RCC 7860 (cell line): ENCODE measurements around the gene ITPRID1.
"Not testable (repeated sequence)": the region's sequence is repeated elsewhere in the genome, so short reads cannot be mapped to it uniquely, and the experiment has no call there.

ENCODE experiments used
- DNase-seq: peaks from one replicate; pipeline ENCODE4 v3.0.0-alpha.2; 2015; ENCODE audit warnings: low spot score
- FAIRE-seq: peaks from 2 replicates; lab custom pipeline; 2012; peaks lifted over from hg19 to GRCh38; lab: Jason Lieb, UNC

ITPRID1 gene

DNA sequence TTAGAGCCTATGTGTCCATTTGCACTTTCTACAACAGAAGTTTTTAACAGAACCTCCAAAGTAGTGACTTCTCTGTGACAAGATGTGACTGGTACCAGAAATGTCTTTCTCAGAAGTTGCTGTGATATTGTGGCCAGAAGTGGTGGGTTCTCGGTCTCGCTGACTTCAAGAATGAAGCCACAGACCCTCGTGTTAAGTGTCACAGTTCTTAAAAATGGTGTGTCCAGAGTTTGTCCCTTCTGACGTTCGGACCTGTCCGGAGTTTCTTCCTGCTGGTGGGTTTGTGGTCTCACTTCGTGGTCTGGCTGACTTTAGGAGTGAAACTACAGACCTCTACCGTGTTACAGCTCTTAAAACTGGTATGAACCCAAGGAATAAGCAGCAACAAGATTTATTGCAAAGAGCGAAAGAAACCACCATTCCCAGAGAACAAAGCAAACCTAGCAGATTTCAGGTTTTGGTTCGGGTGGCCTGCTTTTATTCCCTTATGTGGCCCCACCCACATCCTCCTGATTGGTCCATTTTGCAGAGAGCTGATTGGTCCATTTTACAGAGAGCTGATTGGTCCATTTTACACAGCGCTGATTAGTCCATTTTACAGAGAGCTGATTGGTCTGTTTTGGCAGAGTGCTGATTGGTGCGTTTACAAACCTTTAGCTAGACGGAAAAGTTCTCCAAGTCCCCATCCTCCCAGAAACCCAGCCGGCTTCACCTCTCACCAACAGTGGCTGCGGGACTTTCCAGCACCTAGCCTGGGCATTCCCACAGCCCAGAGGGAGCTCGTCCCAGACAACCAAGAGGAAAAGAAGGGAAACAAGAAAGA, 3.0 kb downstream of the ITPRID1 start:
- FAIRE-seq, result no peak
- DNase-seq, result no peak

DNA sequence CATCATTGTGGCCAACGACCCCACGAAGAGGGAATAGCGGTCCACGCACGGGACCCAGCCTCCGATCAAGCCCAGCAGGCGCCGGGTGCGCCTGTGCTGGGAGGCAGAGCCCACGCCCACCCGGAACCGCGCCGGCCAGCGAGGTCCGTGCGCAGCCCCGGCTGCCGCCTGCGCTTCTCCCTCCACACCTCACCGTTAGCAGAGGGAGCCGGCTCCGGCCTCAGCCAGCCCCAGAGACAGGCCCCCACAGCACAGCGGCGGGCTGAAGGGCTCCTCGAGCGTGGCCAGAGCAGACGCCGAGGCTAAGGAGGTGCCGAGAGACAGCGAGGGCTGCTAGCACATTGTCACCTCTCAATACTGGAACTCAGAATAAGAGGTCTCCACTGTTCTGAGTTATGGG, 3.6 kb downstream of the ITPRID1 start:
- FAIRE-seq, result no peak
- no peak for DNase-seq

DNA sequence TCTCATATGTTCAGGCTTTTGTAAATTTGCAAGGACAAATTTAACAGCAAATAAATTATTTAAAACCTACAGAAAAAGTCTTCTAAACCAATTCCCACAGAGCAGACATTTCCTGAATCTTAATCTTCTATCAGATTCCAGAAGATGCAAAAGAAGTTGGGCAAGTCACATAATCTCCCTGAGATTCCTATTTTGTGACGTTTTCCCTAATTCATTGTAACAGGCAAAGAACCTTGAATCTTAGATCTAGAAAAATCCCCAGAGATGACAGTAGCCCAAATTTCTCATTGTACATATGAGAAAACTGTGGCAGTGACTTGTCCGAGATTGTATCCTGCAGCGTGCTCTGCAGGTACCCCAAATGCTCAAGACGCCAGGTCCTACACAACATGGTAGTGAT, 4.9 kb downstream of the ITPRID1 start:
- DNase-seq, result no peak
- no peak for FAIRE-seq

DNA sequence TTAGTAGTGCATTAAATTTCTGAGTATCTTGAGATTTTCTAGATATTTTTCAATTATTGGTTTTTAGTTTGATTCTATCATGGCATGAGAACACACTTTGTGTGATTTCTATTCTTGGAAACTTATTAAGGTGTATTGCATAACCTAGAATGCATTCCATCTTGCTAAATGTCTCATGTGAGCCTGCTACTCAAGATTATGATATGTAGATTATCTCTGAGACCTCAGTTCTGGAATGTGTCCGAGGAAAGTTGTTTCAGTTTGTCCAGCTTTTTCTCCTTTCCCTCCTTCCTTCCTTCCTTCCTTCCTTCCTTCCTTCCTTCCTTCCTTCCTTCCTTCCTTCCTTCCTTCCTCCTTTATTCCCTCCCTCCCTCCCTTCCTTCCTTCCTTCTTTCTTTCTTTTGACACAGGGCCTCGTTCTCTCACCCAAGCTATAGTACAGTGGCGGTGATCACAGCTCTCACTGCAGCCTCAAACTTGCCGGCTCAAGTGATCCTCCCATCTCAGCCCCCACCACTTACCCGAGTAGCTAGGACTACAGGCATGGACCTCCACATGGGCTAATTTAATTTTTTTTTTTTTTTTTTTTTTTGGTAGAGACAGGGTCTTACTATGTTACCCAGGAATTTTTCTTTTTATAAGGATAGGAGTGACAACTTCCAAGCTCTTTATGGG, 7.6 kb downstream of the ITPRID1 start:
- FAIRE-seq (no peak), DNase-seq (no peak)

DNA sequence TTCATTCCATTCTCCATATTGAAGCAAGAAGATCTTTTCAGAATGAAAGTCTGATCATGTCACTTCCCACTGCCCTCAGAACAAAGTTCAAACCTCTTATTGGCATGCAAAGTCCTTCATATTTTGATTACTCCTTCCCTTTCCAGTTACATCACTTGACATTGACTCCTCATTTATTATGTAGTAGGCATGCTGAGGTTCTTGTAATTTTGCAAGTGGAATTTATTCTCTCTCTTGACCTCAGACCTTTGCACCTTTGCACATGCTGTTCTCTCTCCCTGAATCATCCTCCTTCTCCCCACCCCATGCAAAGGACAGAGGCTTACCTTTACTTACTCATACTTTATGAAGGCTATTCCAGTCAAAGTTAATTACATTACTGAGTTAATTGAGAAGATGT, 13.0 kb downstream of the ITPRID1 start:
- DNase-seq (no peak), FAIRE-seq (no peak)

DNA sequence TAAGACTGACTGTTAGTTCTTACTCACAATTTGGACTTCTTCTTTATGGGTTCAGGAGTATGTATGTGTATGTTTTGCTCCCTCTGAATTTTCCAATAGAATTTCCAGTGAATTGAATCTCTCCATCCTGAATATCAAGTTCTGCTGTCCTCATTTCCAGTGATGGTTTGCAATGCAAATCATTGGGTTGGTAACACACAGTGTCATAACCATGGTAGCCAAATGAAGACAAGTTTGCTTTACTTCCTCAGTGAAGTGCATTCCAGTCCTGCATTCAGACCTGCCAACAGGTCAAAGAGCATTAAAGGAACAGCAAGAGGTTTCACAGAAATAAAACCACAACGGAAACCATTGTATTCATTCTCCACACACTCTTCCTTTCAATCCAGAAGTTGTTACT, 15.2 kb downstream of the ITPRID1 start:
- FAIRE-seq (no peak), DNase-seq (no peak)

DNA sequence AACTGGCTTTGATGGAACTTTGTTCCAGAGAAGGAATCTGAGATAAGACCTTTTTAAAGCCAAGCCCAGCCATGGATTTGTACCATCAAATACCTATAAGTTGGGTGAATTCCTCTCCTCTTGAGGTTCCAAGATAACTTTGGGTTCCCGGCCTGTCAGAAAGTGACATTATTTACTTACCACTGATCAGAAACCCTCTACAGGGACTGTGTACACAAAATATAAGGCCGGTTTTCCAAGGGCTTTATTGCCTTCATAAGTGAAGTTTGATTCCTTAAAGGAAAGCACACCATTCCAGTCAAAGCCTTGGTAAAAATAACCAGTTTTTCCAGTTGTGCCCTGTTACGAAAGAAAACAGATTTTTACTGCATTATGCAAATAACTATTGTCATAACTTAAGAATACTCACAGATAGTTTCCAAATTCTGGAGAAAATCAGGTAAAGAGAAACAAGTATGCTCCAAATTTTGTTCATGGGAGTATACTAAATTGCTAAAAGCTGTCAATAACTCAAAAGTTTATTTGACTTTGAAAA, 26.8 kb downstream of the ITPRID1 start:
- FAIRE-seq, DNase-seq: not testable (repeated sequence)

DNA sequence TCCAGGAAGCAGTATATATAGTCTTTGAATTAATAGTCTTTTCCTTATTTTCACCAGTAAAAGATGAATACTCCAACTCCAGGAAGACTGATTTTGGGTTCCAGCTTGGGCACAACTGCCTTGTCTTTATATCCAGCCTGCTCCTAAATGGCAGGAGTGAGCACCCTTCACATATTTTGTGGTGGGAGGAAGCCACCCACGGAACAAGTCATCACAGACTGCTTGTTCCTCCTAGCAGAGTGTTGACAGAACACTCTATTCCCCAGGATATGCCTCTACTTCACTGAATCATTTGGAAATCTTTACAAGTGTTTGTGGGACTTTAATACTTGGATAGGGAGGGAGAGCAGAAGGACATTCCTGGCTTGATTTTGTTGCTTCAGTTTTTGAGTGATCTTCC, 31.7 kb downstream of the ITPRID1 start:
- DNase-seq, result no peak
- no peak for FAIRE-seq

DNA sequence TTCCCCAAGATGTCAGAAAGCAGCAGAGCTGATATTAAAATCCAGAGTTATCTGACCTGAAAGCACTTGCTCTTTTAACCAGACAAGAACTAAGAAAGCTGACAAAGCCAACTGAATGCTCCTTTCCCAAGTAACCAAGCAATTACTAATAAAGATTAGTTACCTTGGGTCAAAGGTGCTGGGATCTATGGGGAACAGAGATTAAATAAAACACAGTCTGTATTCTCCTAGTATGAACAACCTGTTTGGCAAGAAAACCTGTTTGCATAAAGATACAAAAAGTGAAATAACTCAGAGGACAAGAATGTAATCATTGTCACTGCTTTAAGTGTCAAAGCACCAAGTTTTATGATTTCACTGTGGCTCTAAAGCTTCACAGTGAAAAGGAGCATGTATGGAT, 35.7 kb downstream of the ITPRID1 start:
- DNase-seq (no peak), FAIRE-seq (no peak)

DNA sequence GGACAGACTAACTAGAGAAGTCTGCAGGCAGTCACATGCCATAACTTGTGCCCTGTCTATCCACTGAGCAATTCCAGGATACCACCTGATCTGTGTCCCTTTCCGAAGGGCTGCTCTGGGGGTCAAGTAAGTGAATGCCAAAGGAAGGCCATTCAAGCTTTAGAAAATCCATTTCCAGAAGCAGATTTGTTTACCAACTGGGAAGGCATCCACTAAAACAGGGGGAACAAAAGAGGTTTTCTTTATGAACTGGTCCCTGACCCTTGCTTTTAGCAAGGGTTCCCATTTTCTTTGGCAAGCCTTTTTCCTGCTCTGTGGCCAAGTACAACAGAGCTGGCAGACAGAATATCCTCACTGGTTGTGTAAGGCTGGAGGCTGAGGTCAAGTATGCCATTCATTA, 36.5 kb downstream of the ITPRID1 start:
- DNase-seq, result no peak
- FAIRE-seq, result no peak

DNA sequence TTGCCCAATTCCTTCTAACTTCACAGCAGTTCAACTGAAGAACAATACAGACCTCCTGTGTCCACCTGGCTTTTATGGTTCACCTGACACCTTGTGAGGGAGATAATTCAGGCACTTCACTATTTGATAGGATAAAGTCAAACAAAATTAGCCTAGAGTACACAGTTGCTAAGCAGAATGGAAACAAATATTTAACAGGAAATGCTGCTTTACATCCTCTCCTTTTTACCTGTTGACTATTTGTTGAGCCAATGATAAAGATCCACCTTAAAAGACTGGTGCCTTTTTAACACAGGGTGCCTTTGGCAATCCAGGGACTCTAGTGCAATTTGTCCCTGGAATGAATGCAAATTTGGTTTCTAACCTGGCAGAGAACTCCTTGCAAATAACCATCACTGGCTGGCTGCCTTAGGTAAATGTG, 39.8 kb downstream of the ITPRID1 start:
- no peak for FAIRE-seq

DNA sequence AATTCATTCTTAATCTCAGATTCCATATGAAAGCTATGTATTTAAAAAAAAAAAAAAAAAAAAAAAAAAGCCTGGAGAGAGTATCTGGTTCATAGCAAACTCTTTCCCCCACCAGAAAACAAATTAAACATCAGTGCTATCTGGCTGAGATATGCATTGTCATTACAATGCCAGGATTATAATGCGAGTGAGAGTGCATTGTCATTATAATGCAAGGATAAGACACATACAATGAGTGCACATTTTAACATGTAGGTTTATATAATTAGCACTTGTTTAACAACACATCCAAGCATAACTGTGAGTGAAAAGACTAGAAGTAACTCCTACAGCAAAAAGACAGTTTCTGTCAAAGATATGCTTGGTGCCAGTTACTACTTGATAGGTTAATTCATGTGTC, 48.1 kb downstream of the ITPRID1 start:
- FAIRE-seq (no peak), DNase-seq (no peak)

More for the DNA sequence above, 39.8 kb downstream of the ITPRID1 start:
- no peak for DNase-seq

DNA sequence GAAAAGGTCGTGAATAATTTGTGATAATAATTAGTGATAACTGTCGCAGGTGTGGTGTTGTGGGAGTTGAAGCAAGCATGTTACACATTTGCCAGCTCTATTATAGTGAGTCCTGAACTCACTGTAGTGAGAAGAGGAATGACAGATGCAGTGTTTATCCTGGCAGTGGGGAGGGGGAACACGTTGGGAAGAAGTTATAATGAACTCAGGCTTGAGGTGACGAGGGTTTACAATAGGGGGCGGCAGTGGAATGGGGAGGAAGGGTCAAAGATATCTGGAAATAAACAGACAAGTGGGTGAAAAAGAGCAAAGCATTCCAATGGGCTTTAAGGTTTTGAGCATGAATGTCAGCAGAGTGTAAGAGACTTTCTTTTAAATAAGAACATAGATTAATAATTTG, 49.6 kb downstream of the ITPRID1 start:
- FAIRE-seq (no peak), DNase-seq (no peak)

DNA sequence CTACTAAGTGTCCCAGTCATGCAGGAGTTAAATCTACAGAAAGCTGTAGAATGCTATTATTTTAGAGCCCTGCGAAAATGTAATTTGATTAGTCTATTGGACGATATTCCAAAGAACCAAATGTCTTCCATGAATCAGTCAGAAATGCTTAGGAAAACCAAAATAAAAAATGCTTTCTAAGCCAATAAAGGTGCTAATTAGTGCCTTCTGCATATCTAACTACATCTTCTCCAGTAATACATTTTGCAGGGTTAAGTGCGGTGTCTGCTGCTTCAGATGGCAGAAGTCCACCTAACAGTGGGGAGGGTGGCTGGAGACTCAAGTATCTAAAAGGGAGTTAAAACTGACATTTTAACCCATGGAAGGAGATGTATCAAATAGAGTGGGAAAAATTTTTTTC, 50.1 kb downstream of the ITPRID1 start:
- DNase-seq (no peak), FAIRE-seq (no peak)

DNA sequence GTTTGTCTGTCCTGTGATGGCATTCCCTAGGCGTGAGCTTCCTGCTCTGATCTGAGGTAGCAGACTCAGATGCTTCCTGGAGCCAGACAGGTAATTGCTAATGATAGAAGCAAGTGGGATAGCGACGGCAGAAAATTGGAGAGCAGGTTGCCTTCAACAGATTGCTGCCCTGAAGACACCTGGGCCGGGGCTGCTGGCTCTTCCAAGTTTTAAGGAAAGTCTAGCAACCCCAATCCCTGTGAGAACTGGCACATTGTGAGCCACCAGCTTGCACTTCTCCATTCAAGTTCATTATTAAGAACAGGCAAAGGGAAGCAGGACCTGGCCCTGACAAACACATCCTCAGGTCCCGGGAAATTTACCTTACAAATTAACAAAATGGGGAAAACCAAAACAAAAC, 50.8 kb downstream of the ITPRID1 start:
- DNase-seq (no peak), FAIRE-seq (no peak)

DNA sequence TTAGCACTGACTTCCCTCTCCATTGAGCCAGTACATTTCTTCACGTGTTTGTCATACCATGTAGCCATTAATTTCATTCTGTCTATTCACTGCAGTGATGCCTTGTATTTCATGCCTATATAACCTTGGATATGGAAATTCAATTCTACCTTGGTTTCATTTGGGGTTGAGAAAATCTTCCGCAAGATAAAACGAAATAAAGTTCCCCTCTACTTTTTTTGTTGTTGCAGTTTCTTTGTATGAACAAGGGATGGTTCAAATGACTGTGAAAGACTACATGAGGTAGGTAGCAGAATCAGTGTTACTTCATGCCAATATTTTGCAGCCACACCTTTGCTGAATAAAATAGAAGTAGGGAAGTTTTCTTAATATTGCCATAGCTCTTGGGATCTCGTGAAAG, 55.6 kb downstream of the ITPRID1 start:
- FAIRE-seq (no peak), DNase-seq (no peak)

DNA sequence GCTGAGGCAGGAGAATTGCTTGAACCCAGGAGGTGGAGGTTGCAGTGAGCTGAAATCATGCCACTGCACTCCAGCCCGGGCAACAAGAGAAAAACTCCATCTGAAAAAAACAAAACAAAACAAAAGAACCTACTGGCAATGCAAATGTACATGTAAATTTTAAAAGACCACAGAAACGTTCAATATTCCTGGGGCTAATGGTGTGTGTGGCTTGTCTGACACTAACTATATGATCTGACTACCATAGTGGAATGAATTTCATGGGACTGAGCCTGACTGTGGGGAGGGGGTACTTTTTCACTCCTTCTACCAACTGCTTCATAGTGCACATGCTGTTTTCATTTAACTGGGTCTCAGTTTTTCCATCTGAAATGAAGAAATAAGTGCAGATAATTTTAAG, 69.6 kb downstream of the ITPRID1 start:
- no peak for FAIRE-seq

DNA sequence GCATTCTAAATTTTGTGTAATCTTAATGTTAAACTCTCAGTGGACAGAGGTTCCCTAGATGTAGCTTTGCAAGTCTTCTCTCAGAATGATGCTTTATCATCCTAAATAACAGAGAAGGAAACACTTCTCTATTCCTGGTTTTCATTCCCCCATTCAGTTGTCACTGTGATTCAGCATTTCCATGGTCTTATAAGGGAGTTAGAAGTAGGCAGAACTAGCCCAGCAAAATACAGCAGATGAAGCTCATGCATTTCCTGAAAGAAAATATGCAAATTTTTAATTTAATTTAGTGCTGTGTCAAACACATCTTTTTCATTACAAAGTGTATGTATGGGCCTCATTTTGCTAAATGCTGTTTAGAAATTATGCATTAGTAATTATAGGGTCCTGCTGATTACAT, 70.1 kb downstream of the ITPRID1 start:
- no peak for FAIRE-seq
- DNase-seq, result no peak

More for the DNA sequence above, 69.6 kb downstream of the ITPRID1 start:
- no peak for DNase-seq

DNA sequence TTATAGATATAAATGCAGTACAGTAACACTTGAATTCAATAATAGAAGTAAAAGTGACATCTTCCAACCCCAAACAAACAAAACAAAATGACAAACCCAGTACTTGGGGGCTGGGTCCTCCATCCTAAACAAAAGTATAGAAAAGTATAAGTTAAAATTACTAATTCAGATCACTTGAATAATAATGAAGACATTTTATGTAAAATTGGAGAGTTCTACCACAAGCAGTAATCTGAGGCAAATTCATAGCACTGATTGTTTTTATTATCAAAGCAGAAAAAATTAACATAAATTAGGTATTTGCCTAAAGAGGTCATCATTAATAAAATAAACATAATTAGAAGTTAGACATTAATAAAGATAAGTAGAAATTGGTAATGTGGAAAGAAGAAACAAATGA, 81.5 kb downstream of the ITPRID1 start:
- FAIRE-seq (no peak), DNase-seq (no peak)

DNA sequence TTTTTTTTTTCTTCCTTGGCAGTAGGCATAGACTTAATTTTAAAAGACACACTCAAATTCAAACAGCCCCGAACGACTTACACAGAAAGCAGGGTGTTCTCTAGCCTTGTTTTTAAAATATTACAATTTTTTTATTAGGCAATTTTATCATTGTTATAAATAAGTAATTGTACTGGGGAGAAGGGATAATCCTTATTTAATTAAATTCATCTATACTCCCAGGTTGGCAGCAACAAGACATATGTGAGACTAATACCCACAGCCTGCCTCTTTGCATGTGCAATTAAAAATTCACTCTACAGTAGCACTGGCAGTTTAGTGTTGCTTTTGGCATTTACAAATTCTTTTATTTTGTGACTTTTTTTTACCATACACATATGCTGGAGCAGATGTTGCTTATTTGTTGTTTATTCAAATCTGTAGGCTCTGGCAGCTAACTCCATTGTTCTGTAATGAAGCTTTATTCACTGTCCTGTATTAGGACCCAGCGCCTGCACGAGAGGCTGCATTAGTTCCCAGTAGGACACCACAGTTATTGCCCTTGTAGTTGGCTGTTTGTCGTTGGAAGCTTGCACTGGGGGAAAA, 88.2 kb downstream of the ITPRID1 start:
- no peak for DNase-seq
- no peak for FAIRE-seq

DNA sequence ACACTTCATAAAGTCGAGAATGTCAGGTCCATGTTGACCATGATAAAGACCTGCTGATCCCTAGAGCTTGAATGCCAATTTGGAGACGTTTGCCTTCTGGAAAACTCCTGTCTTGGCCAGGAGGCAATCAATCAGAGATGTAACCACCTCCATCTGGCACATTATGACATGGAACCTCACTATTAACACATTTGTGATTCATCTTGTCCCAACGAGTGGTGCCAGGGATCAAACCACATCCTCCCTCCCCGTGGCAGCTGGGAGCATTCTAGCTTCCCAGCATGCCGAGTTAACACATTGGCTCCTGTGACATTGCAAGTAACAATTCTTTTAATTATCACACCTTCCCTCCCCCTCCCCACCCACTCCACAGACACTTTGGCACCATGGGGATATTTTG, 89.2 kb downstream of the ITPRID1 start:
- no peak for DNase-seq
- no peak for FAIRE-seq

DNA sequence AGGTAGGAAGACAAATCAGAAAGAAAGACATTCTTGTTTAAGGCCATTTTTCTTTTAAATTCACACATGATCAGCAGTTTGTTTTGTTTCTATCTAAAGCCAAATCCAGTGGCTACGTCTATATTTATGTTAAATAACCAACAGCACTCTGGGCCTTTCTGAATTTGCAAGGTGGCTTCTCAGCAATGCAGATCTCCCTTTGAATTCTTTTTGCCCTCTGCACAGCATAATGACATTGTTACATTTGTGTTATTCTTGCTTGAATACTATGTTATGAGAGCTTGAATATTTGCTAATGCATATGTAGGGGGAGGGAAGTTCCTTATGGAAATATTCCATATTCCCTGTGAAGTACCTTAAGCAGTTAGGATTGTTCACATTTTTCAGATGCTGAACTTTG, 99.7 kb downstream of the ITPRID1 start:
- no peak for FAIRE-seq
- DNase-seq, result no peak
